Measurements from ENCODE around the gene MYO18B. TPM values are rescaled to one million over a fixed set of nuclear protein-coding genes. Genes with fewer than 3 reads are reported as not detected.

The MYO18B gene
- total RNA-seq, 1 donor from 2014 or later, result 12.0 TPM

GRCh38 chr22:25990940-25991339 lies 249.0 kb downstream of the MYO18B start:
- Histone ChIP-seq H3K36me3 (peaks cover 0 to 18% of the 10 kb centered on the region in 2 donors), H3K4me3 (no peak overlapping the region), H3K27me3 (no peaks in the 10 kb centered on the region), H3K27ac (no peak overlapping the region), H3K9me3 (no peaks in the 10 kb centered on the region), H3K4me1 (no peaks in the 10 kb centered on the region)
- intact Hi-C loops (cut with DNase I), result no loop called here
- TF ChIP-seq, protein P1, sequence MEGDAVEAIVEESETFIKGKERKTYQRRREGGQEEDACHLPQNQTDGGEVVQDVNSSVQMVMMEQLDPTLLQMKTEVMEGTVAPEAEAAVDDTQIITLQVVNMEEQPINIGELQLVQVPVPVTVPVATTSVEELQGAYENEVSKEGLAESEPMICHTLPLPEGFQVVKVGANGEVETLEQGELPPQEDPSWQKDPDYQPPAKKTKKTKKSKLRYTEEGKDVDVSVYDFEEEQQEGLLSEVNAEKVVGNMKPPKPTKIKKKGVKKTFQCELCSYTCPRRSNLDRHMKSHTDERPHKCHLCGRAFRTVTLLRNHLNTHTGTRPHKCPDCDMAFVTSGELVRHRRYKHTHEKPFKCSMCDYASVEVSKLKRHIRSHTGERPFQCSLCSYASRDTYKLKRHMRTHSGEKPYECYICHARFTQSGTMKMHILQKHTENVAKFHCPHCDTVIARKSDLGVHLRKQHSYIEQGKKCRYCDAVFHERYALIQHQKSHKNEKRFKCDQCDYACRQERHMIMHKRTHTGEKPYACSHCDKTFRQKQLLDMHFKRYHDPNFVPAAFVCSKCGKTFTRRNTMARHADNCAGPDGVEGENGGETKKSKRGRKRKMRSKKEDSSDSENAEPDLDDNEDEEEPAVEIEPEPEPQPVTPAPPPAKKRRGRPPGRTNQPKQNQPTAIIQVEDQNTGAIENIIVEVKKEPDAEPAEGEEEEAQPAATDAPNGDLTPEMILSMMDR (IDR thresholded peaks at IDR 0.05), result no peak
- no peak for DNase-seq (ENCODE audit: low spot score in 2 of 2)

GRCh38 chr22:25992331-25992730 lies 250.3 kb downstream of the MYO18B start:
- no peaks in the 10 kb centered on the region for H3K9me3 ChIP-seq
- peaks cover 0 to 18% of the 10 kb centered on the region in 2 donors for H3K36me3 ChIP-seq
- no peak for DNase-seq (ENCODE audit: low spot score in 2 of 2)
- H3K27ac ChIP-seq, result no peak overlapping the region
- H3K27me3 ChIP-seq, result no peaks in the 10 kb centered on the region
- intact Hi-C loops (cut with DNase I), result no loop called here
- no peak overlapping the region for H3K4me3 ChIP-seq
- TF ChIP-seq, protein P1 (IDR thresholded peaks at IDR 0.05), result no peak
- no peaks in the 10 kb centered on the region for H3K4me1 ChIP-seq

DNA sequence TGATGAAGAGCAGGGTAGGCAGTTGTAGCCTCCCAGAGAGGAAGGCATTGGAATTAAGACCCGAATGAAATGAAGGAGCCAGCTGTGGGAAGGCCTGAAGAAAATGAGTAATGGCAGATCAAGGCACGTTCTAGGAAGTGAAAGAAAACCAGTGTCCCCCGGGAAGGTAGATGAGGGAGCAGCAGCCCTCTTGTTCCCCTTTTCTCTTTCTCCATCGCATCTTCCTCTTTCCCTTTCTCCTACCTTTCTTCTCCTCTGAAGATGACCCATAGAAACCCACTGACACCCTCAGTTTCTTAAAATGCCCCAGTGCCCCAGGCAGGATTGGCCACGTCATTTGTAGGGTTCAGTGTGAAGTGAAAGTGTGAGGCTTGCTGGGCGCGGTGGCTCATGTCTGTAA lies 254.7 kb downstream of the MYO18B start:
- DNase-seq (ENCODE audit: low spot score in 2 of 2), result no peak
- no peak overlapping the region for H3K4me3 ChIP-seq
- peaks cover 0 to 18% of the 10 kb centered on the region in 2 donors for H3K36me3 ChIP-seq
- no peaks in the 10 kb centered on the region for H3K27me3 ChIP-seq
- intact Hi-C loops (cut with DNase I), result no loop called here
- no peaks in the 10 kb centered on the region for H3K9me3 ChIP-seq
- H3K27ac ChIP-seq, result no peak overlapping the region
- no peaks in the 10 kb centered on the region for H3K4me1 ChIP-seq
- TF ChIP-seq, protein P1 (IDR thresholded peaks at IDR 0.05), result no peak

GRCh38 chr22:25997886-25998775 lies 256.1 kb downstream of the MYO18B start:
- H3K4me1 ChIP-seq, result no peaks in the 10 kb centered on the region
- intact Hi-C loops (cut with DNase I), result no loop called here
- H3K4me3 ChIP-seq, result no peak overlapping the region
- no peak for DNase-seq (ENCODE audit: low spot score in 2 of 2)
- TF ChIP-seq, protein P1 (IDR thresholded peaks at IDR 0.05), result no peak
- peaks cover 0 to 7% of the 10 kb centered on the region in 2 donors for H3K36me3 ChIP-seq
- H3K27ac ChIP-seq, result no peak overlapping the region
- no peaks in the 10 kb centered on the region for H3K27me3 ChIP-seq
- no peaks in the 10 kb centered on the region for H3K9me3 ChIP-seq

DNA sequence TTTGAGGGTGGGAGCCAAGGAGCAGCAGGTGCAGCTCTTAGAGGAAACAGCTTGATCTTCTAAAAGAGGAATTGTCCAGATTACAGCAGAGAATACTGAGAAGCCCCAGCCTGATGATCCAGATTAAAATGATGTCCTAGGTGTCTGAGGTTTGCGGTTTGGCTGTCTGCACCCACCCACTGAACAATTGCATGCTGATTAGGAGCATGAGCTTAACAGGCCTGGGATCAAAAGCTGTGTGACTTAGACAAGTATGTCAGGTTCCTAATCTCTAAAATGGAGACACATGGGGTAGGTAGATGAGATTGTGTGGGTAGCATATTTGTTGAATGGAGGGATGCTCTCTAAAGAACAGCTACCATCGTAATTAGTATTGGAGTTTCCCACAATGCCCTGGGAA lies 260.5 kb downstream of the MYO18B start:
- Histone ChIP-seq H3K27me3 (no peaks in the 10 kb centered on the region), H3K27ac (no peak overlapping the region), H3K9me3 (no peaks in the 10 kb centered on the region), H3K4me3 (no peak overlapping the region), H3K36me3 (peaks cover 0 to 21% of the 10 kb centered on the region in 2 donors), H3K4me1 (no peaks in the 10 kb centered on the region)
- TF ChIP-seq, protein P1 (IDR thresholded peaks at IDR 0.05), result no peak
- intact Hi-C loops (cut with DNase I), result no loop called here
- no peak for DNase-seq (ENCODE audit: low spot score in 2 of 2)

All from ascending aorta (tissue), 2 donors.